Stimulated activated CD8-positive, alpha-beta memory T cell treated with anti-CD3 and anti-CD28 coated beads, Interleukin-7, amount 100 ng/mL, for 1 hour (primary cell): ENCODE measurements around the gene PRRC2A.

ENCODE experiments used
- DNase-seq, 2 donors: peaks; one replicate each; pipeline ENCODE4 v3.0.0-alpha.2; 2020; ENCODE audit warnings: low read depth in 2 of 2

The PRRC2A gene

DNA sequence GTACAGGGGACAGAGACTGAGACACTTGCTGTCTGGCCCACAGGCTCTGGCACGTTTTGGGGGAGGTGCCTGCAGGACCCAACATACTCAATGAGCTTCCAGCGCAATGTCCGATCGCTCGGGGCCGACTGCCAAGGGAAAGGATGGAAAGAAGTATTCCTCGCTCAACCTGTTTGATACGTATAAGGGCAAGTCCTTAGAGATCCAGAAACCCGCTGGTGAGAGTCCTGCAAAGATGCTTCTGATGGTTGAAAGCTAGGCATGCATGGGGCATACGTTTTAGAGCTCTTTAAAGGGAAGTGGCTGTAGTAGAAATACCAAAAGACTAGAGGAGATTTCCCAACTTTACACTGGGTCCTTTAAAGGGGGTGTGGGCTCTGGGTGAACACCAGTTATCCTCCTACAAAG, 2.2 kb downstream of the PRRC2A start:
- DNase-seq = no peak

DNA sequence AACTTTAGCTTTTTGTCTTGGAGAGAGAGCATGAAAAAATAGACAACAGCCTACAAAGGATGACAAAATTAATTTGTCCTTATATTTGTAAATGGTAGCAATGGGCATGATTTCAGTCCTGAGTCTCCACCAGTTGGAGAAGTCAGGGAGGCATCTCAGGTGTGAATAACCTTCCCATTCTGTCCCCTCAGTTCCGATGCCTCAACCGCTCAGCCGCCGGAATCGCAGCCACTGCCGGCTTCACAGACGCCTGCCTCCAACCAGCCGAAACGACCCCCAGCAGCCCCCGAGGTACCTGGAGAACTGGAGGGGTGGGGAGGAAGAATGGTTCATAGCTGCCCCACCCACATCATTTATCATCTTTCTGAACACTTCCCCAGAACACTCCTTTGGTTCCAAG, 3.6 kb downstream of the PRRC2A start:
- no peak for DNase-seq

- no peak for DNase-seq
Measured at GRCh38 chr6:31626952-31627351, 6.4 kb downstream of the PRRC2A start.

- DNase-seq = no peak
Measured at GRCh38 chr6:31627690-31628287, 7.3 kb downstream of the PRRC2A start.

DNA sequence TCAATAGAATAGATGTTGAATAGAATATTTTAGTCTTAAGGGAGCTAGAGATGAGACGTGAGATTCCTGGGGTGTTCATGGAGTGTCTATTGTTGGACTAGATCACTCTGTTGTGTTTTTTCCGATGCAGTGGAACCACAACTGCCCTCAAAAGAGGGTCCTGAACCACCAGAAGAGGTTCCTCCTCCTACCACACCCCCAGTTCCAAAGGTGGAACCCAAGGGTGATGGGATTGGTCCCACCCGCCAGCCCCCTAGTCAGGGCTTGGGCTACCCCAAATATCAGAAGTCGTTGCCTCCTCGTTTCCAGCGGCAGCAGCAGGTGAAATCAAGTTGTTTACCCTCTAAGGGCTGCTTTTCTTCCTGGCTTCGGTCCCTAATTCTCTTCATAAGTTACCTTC, 8.5 kb downstream of the PRRC2A start:
- no peak for DNase-seq

DNA sequence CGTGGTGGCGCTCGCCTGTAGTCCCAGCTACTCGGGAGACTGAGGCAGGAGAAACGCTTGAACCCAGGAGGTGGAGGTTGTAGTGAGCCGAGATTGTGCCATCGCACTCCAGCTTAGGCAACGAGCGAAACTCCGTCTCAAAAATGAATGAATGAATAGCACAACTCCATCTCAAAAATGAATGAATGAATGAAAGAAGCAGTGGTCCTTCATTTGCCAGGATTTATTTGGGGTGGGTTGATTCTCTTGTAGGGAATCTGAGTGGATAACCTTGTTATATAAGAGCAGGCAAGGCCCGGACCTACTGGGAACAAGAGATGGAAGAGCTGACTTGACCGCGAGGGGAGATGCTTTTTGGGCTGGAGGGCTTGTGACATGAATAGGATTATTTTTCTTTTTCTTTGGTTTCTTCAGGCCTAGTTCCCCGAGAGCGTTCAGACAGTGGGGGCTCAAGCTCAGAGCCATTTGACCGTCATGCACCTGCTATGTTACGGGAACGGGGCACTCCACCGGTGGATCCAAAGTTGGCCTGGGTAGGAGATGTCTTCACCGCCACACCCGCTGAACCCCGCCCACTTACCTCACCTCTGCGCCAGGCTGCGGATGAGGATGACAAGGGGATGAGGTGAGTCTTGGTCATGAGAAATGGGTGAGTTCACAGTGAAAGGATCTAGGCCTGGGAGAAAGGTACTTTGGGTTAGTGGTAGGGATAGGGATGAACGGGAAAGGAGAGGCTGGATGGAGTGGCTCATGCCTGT, 9.8 kb downstream of the PRRC2A start:
- no peak for DNase-seq

DNA sequence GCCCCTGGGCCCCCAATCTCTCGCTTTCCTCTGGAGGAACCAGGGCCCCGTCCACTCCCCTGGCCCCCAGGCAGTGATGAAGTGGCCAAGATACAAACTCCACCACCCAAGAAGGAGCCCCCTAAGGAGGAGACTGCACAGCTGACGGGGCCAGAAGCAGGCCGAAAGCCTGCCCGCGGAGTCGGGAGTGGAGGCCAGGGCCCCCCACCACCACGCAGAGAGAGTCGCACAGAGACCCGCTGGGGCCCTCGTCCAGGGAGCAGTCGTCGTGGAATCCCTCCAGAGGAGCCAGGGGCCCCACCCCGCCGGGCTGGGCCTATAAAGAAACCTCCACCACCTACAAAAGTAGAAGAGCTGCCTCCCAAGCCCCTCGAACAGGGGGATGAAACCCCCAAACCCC, 10.7 kb downstream of the PRRC2A start:
- no peak for DNase-seq

GRCh38 chr6:31631681-31632278, 11.3 kb downstream of the PRRC2A start:
- DNase-seq = no peak

DNA sequence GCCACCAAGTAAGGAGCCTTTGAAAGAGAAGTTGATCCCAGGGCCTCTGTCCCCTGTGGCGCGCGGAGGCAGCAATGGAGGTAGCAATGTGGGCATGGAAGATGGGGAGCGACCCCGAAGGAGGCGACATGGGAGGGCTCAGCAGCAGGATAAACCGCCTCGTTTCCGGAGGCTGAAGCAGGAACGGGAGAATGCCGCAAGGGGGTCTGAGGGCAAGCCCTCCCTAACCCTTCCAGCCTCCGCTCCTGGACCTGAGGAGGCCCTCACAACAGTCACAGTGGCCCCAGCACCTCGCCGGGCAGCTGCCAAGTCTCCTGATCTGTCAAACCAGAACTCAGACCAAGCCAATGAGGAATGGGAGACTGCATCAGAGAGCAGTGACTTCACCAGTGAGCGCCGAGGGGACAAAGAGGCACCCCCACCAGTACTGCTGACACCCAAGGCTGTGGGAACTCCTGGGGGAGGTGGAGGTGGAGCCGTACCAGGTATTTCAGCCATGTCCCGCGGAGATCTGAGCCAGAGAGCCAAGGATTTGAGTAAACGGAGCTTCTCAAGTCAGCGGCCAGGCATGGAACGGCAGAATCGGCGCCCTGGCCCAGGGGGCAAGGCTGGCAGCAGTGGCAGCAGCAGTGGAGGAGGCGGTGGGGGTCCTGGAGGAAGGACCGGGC, 11.9 kb downstream of the PRRC2A start:
- DNase-seq = no peak

DNA sequence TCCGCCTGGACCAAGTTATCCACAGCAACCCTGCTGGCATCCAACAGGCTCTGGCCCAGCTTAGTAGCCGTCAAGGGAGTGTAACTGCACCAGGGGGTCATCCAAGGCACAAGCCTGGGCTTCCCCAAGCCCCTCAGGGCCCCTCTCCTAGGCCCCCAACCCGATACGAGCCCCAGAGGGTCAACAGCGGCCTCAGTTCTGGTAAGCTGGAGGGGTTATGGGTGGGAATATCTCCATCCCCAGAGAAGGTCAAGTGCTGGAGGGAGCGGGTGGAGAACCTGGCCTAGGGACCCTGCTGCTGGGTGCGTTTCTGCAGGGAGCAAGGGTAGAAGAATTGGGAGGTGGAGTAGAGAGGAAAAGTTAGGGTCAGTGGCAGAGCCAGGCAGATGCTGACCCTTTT, 12.9 kb downstream of the PRRC2A start:
- no peak for DNase-seq

GRCh38 chr6:31634131-31634530, 13.6 kb downstream of the PRRC2A start:
- no peak for DNase-seq

DNA sequence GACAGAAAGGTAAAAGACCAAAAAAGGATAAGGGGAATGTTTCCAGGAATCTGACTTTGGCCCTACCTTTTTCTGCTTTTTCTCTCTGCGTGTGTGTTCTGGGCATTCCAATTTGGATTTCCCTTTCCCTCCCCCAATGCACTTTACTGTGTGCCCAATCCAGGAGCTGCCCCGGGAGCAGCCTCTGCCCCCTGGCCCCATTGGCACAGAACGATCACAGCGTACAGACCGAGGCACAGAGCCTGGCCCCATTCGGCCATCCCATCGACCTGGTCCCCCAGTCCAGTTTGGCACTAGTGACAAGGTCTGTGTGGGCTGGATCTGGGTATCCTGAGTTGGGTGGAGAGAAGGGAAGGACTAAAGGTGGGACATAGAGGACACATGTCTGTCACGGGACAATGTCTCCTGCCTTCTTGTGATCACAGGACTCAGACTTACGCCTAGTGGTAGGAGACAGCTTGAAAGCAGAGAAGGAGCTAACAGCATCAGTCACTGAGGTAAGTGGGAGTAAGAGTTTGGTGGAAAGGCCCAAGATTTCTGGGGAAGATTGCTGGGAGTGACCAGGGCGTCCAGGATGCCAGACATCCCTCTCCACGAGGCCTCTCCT, 14.6 kb downstream of the PRRC2A start:
- DNase-seq = no peak

DNA sequence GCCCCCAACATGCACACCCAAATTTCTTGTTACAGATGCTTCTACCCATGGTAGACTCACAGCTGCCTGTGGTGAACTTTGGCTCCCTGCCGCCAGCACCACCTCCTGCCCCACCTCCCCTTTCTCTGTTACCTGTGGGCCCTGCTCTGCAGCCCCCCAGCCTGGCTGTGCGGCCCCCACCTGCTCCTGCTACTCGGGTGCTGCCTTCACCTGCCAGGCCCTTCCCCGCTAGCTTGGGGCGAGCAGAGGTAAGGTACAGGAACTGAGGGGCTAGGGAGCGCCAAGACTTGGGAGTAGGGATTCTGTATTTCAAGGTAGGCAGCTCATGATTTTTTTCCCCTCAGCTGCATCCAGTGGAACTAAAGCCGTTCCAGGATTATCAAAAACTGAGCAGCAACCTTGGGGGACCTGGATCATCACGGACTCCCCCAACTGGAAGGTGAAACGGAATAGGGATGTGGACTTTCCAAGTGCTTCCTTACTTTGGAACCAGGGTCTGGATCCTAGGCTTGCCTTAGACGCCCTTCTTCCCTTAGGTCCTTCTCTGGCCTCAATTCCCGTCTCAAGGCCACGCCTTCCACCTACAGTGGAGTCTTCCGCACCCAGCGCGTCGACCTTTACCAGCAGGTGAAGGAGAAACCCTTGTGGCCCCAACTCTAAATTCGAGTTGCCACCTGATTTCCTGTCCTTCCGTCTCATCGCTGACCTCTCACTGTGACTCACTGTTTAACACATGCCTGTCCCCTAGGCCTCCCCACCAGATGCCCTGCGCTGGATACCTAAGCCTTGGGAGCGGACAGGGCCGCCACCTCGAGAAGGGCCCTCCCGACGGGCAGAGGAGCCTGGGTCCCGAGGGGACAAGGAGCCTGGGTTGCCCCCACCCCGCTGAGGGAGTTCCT, 16.4 kb downstream of the PRRC2A start:
- DNase-seq = no peak

- DNase-seq = no peak
Measured at GRCh38 chr6:31639043-31639442, 18.5 kb downstream of the PRRC2A start.

- DNase-seq = no peak
Measured at GRCh38 chr6:31639449-31639861, 18.9 kb downstream of the PRRC2A start.

- DNase-seq = no peak
Measured at GRCh38 chr6:31640612-31641011, 20.1 kb downstream of the PRRC2A start.

GRCh38 chr6:31641370-31641769, 20.9 kb downstream of the PRRC2A start:
- DNase-seq = no peak

- DNase-seq = no peak
Measured at GRCh38 chr6:31642798-31643570, 22.5 kb downstream of the PRRC2A start.

GRCh38 chr6:31643818-31644454, 23.4 kb downstream of the PRRC2A start:
- DNase-seq = no peak

DNA sequence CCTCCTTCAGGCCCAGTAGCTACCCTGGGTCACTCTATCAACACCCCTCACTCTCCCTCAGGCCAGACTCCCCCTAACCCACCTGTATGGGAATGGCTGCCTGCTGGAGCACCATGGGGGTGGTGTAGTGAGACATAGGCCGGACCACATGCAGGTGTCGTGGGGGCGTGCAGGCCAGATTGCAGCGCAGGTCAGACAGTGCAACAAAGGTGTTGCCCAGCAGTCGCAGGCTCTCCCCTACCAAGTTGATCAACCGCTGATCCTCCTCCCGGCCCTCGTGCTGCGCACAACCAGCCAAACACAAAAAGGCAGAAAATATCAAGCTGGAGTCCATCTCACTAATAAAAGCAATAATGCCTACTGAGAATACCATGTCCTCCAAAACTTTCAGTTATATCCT, 24.8 kb downstream of the PRRC2A start:
- DNase-seq = no peak
